HepG2 (cell line): ENCODE results near the gene ANO10. TPM values are rescaled to one million over a fixed set of nuclear protein-coding genes. Genes with fewer than 3 reads are reported as not detected.

Experiments
- ATAC-seq: fragments of 200-7000 bp; cut with Tn5 transposase; 3 replicates; pipeline ENCODE4 v1.9.1; 2020; ENCODE audit warnings: mild to moderate bottlenecking, moderate library complexity
- BruUV-seq: library from RNA; stranded (reverse); fragments of 400-500 nt; replicated peaks from 2 replicates; lab custom pipeline; 2021; lab: Mats Ljungman, UMichigan
- CTCF ChIA-PET: fragments of 300-600 bp; formaldehyde crosslinking; extraction: SDS; loops from one replicate; lab custom pipeline; 2021; ENCODE audit warnings: low total read pairs, inconsistent platforms, low intra/inter-chr PET ratio; lab: Yijun Ruan, JAX
- POLR2A ChIA-PET: fragments of 350-600 bp; sonication (Branson Sonifier 250); formaldehyde crosslinking; loops from one replicate; lab custom pipeline; 2020; ENCODE audit warnings: antibody characterized with exemption, inconsistent platforms; lab: Yijun Ruan, JAX
- DNase-seq: peaks from one replicate; pipeline ENCODE4 v3.0.0-alpha.2; 2015; ENCODE audit warnings: low spot score
- FAIRE-seq: peaks from 3 replicates; lab custom pipeline; 2011; peaks lifted over from hg19 to GRCh38; lab: Jason Lieb, UNC
- H2AFZ ChIP-seq: one replicate; pipeline ENCODE4 v1.6.1; 2011; ENCODE audit warnings: low read length, inconsistent platforms
- H3K27ac ChIP-seq: fragments of 300-600 bp; 3 replicates; pipeline ENCODE4 v1.8.0; 2011; ENCODE audit warnings: mixed run types, mild to moderate bottlenecking, mixed read lengths, low read length, inconsistent platforms; ENCODE audit not compliant: insufficient read depth; ENCODE audit errors: extremely low read length
- H3K27me3 ChIP-seq, 2 experiments: fragments of 200-600 bp in 1 of 2; 2 replicates in 1 of 2; 3 replicates in 1 of 2; pipeline versions ENCODE4 v1.6.0 to v1.8.0; 2011; ENCODE audit warnings: low read length in 2 of 2, mild to moderate bottlenecking in 2 of 2, moderate library complexity in 2 of 2, inconsistent platforms in 1 of 2; ENCODE audit not compliant: insufficient read depth in 2 of 2, control insufficient read depth in 1 of 2
- H3K36me3 ChIP-seq, 2 experiments: fragments of 200-600 bp in 1 of 2; replicated peaks in 1 of 2; 2 replicates in 1 of 2; 3 replicates in 1 of 2; pipeline versions ENCODE4 v1.5.1 to v1.8.0; 2011; ENCODE audit warnings: low read length in 2 of 2, inconsistent platforms in 1 of 2; ENCODE audit not compliant: insufficient read depth in 2 of 2, control insufficient read depth in 1 of 2
- H3K4me1 ChIP-seq: 2 replicates; pipeline ENCODE4 v1.5.1; 2012; ENCODE audit warnings: low read length, inconsistent platforms; ENCODE audit not compliant: insufficient read depth
- H3K4me2 ChIP-seq: 2 replicates; pipeline ENCODE4 v1.6.0; 2011; ENCODE audit warnings: low read depth, low read length, inconsistent platforms
- H3K4me3 ChIP-seq, 3 experiments: fragments of 200-600 bp in 1 of 3; sonication (generic), shearing (Covaris generic) in 1 of 3; replicated peaks in 1 of 3; 2 replicates each; pipeline ENCODE4 v1.5.1; 2011 to 2016; ENCODE audit warnings: low read length in 3 of 3, inconsistent platforms in 2 of 3, low read depth in 2 of 3, mild to moderate bottlenecking in 2 of 3, control low read depth in 1 of 3, mixed read lengths in 1 of 3; ENCODE audit not compliant: insufficient read depth in 1 of 3
- H3K79me2 ChIP-seq: one replicate; pipeline ENCODE4 v1.6.1; 2011; ENCODE audit warnings: low read length, inconsistent platforms; ENCODE audit not compliant: insufficient read depth
- H3K9ac ChIP-seq: 2 replicates; pipeline ENCODE4 v1.6.0; 2011; ENCODE audit warnings: mild to moderate bottlenecking, low read depth, low read length, inconsistent platforms; ENCODE audit not compliant: insufficient read depth
- H3K9me3 ChIP-seq: 2 replicates; pipeline ENCODE4 v1.5.1; 2012; ENCODE audit warnings: mild to moderate bottlenecking, low read length
- H4K20me1 ChIP-seq: 2 replicates; pipeline ENCODE4 v1.6.0; 2011; ENCODE audit warnings: inconsistent platforms, mild to moderate bottlenecking, low read length, moderate library complexity; ENCODE audit not compliant: insufficient read depth
- ATF7 ChIP-seq, 2 experiments: fragments of 450-650 bp in 1 of 2; sonication (generic) in 1 of 2; formaldehyde crosslinking in 1 of 2; IDR thresholded peaks; 2 replicates each; pipeline versions ENCODE4 v1.4.0 to v1.6.1; 2016 to 2020; ENCODE audit warnings: antibody characterized with exemption in 1 of 2, mild to moderate bottlenecking in 1 of 2, missing genetic modification reagents in 1 of 2
- GATAD2A ChIP-seq: IDR thresholded peaks from 2 replicates; pipeline ENCODE4 v1.6.1; 2016
- RERE ChIP-seq: IDR thresholded peaks from 2 replicates; pipeline ENCODE4 v1.6.1; 2016; ENCODE audit warnings: low read depth, missing genetic modification reagents, missing compliant biosample characterization
- TGIF2 ChIP-seq: IDR thresholded peaks from 2 replicates; pipeline ENCODE4 v1.6.1; 2016; ENCODE audit warnings: control low read depth, missing compliant biosample characterization
- ZBTB21 ChIP-seq: sonication (generic); formaldehyde crosslinking; IDR thresholded peaks from 2 replicates; pipeline ENCODE4 v1.4.0; 2020; ENCODE audit warnings: missing genetic modification reagents
- WGBS: methylation state at CpG from one replicate; pipeline ENCODE4 v1.1.6; 2017; ENCODE audit warnings: low lambda C conversion rate; 5-methylcytosine and 5-hydroxymethylcytosine counted together
- in situ Hi-C: cut with HindIII; loops from 2 replicates; pipeline ENCODE4 v1.10.0; 2017; ENCODE audit warnings: low pct_unique_long_range_greater_than_20kb; ENCODE audit not compliant: extremely low pct_ligation_motif_present
- intact Hi-C: fragments of 100-400 bp; cut with micrococcal nuclease; formaldehyde crosslinking; loops from one replicate; pipeline ENCODE4 v1.10.0; 2022; ENCODE audit not compliant: unreplicated experiment
- polyA plus RNA-seq, 8 experiments: library from polyadenylated mRNA; depleted of rRNA in 3 of 8; stranded (reverse) in 7 of 8; unstranded in 1 of 8; fragments of >200 nt; fragmentation: Illumina TruSeq in 4 of 8; extraction: Trizol in 4 of 8; gene quantifications; 2 replicates each; pipeline versions ENCODE4 v1.2.1 to v1.2.3, GENCODE V29; 2011 to 2016; ENCODE audit warnings: low read depth in 4 of 8, missing spikeins in 1 of 8, mixed read lengths in 1 of 8; ENCODE audit not compliant: insufficient read depth in 1 of 8
- total RNA-seq, 5 experiments: library from RNA; depleted of rRNA; stranded (reverse); fragments of >200 nt; fragmentation: Illumina TruSeq; extraction: Trizol; gene quantifications; 2 replicates each; pipeline ENCODE4 v1.2.3, GENCODE V29; 2016; ENCODE audit warnings: low read depth in 1 of 5
- TF ChIP-seq, protein P1 (sequence below): sonication (generic); formaldehyde crosslinking; IDR thresholded peaks from 2 replicates; pipeline ENCODE4 v1.5.0; 2020; ENCODE audit warnings: missing genetic modification reagents
- TF ChIP-seq, protein P2 (sequence below): conservative IDR thresholded peaks from 2 replicates; pipeline ENCODE4 v1.6.1; 2018; ENCODE audit warnings: missing genetic modification reagents

ANO10 gene
- total and polyA plus RNA-seq, 2 of the 13 experiments (the other 11 are each of a cell fraction or from before 2014, with no cell fraction given): 10.4 to 13.1 TPM

- TF ChIP-seq, protein P1, sequence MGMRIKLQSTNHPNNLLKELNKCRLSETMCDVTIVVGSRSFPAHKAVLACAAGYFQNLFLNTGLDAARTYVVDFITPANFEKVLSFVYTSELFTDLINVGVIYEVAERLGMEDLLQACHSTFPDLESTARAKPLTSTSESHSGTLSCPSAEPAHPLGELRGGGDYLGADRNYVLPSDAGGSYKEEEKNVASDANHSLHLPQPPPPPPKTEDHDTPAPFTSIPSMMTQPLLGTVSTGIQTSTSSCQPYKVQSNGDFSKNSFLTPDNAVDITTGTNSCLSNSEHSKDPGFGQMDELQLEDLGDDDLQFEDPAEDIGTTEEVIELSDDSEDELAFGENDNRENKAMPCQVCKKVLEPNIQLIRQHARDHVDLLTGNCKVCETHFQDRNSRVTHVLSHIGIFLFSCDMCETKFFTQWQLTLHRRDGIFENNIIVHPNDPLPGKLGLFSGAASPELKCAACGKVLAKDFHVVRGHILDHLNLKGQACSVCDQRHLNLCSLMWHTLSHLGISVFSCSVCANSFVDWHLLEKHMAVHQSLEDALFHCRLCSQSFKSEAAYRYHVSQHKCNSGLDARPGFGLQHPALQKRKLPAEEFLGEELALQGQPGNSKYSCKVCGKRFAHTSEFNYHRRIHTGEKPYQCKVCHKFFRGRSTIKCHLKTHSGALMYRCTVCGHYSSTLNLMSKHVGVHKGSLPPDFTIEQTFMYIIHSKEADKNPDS (CRISPR knock-in tag): no peak
- no peak for TF ChIP-seq RERE (CRISPR knock-in tag)
These were observed 186.1 kb downstream of the ANO10 start (continued) for GRCh38 chr3:43435706-43436105.

DNA sequence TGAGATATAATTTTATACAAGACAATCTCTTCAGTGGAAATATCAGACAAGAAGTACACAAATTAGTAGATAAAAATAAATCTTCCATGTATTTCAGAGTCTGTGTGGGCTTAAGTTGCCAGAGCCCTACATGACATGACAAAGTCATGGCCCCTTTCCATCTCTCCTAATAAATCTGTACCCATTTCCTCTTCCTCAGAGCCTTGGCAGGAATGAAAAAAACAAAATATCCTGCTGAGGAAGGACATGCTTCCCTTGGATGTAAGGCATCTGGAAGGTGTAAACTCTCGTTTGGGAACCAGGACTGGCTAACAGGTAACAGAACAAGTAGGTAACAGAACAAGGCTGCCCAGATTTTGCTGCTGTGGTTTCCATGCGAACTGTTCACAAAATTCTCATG is 187.4 kb downstream of the ANO10 start:
- H3K79me2 ChIP-seq: no peaks in the 10 kb centered on the region
- FAIRE-seq (no peak), DNase-seq (no peak), ATAC-seq (no peak)
- no peak overlapping the region for H3K4me3 ChIP-seq
- intact Hi-C loops (no loop called here), in situ Hi-C loops (no loop called here)
- no peaks in the 10 kb centered on the region for H3K36me3 ChIP-seq
- POLR2A ChIA-PET: no interaction called here
- no peaks in the 10 kb centered on the region for H3K4me1 ChIP-seq
- no peak overlapping the region for H3K4me2 ChIP-seq
- WGBS: 78% methylated on average over 2 of the region's 2 CpGs
- H4K20me1 ChIP-seq: no peaks in the 10 kb centered on the region
- no peak overlapping the region for H3K9ac ChIP-seq
- CTCF ChIA-PET: no interaction called here
- no peaks in the 10 kb centered on the region for H3K27me3 ChIP-seq
- no peak overlapping the region for H3K27ac ChIP-seq
- no TSS peak for BruUV-seq
- H2AFZ ChIP-seq: no peak overlapping the region
- H3K9me3 ChIP-seq: no peaks in the 10 kb centered on the region
- TF ChIP-seq ATF7 (IDR thresholded peaks at IDR 0.05) (no peak), ATF7 (CRISPR knock-in tag; IDR thresholded peaks at IDR 0.05) (no peak), GATAD2A (CRISPR knock-in tag) (no peak), TGIF2 (CRISPR knock-in tag) (no peak), ZBTB21 (CRISPR knock-in tag) (no peak)
- TF ChIP-seq, protein P2, sequence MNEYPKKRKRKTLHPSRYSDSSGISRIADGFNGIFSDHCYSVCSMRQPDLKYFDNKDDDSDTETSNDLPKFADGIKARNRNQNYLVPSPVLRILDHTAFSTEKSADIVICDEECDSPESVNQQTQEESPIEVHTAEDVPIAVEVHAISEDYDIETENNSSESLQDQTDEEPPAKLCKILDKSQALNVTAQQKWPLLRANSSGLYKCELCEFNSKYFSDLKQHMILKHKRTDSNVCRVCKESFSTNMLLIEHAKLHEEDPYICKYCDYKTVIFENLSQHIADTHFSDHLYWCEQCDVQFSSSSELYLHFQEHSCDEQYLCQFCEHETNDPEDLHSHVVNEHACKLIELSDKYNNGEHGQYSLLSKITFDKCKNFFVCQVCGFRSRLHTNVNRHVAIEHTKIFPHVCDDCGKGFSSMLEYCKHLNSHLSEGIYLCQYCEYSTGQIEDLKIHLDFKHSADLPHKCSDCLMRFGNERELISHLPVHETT (CRISPR knock-in tag): no peak
